ENCODE measurements around the gene LRRC8A. TPM values are rescaled to one million over a fixed set of nuclear protein-coding genes. Genes with fewer than 3 reads are reported as not detected.

The LRRC8A gene
- total and polyA plus RNA-seq, 2 of the 13 experiments (the other 11 are each of a cell fraction or from before 2014, with no cell fraction given), result 16.1 to 40.6 TPM

DNA sequence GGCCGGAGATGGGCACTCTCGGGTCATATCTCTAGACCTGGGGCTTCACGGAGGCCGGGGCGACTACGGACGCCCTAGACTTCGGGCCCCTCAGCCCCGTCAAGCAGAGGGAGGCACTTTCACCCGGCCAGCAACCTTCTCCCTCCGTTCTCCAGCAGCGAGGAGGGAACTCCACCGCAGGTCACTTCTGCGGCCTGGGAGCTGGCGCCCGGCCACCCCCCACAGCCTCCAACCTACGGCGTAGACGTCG is 65.3 kb downstream of the LRRC8A start:
- H3K27ac ChIP-seq (ENCODE audit: extremely low read length, insufficient read depth, low read length), result peak overlapping the region; percentile 80
- ATAC-seq, result peak; percentile 59; the same call in 2 of the 3 replicates
- H3K4me2 ChIP-seq (ENCODE audit: low read depth, low read length), result peak overlapping the region; percentile 97
- ChIA-PET POLR2A (no interaction called here), CTCF (ENCODE audit: low intra/inter-chr PET ratio, low total read pairs) (no interaction called here)
- no peaks in the 10 kb centered on the region for H3K9me3 ChIP-seq (ENCODE audit: low read length)
- 0% methylated on average over 7 of the region's 20 CpGs for WGBS (ENCODE audit: low lambda C conversion rate)
- BruUV-seq (replicated peaks), result no TSS peak
- peaks cover 68% of the 10 kb centered on the region for H3K4me1 ChIP-seq (ENCODE audit: insufficient read depth, low read length)
- H3K4me3 ChIP-seq (replicated peaks in 1 of 3; ENCODE audit: insufficient read depth in 1 of 3, low read depth in 2 of 3, low read length in 3 of 3), result peak overlapping the region; percentile 91 to 100 (median 99)
- FAIRE-seq, result no peak
- peaks cover 27% of the 10 kb centered on the region for H3K79me2 ChIP-seq (ENCODE audit: insufficient read depth, low read length)
- H3K9ac ChIP-seq (ENCODE audit: insufficient read depth, low read depth, low read length), result peak overlapping the region; percentile 96
- no peak overlapping the region for H2AFZ ChIP-seq (ENCODE audit: low read length)
- no peaks in the 10 kb centered on the region; a peak in 1 of 5 replicates for H3K27me3 ChIP-seq (ENCODE audit: control insufficient read depth in 1 of 2, insufficient read depth in 2 of 2, low read length in 2 of 2)
- intact Hi-C loops (cut with micrococcal nuclease; ENCODE audit: unreplicated experiment), result no loop called here
- in situ Hi-C loops (cut with HindIII; ENCODE audit: extremely low pct_ligation_motif_present, low pct_unique_long_range_greater_than_20kb), result no loop called here
- DNase-seq (ENCODE audit: low spot score), result no peak
- peaks cover 1 to 2% of the 10 kb centered on the region in 2 experiments; a peak in 3 of 5 replicates for H3K36me3 ChIP-seq (replicated peaks in 1 of 2; ENCODE audit: control insufficient read depth in 1 of 2, insufficient read depth in 2 of 2, low read length in 2 of 2)
- no peaks in the 10 kb centered on the region for H4K20me1 ChIP-seq (ENCODE audit: insufficient read depth, low read length)
- TF ChIP-seq SP2 (CRISPR knock-in tag; IDR thresholded peaks at IDR 0.05), result peak; percentile 49; the same call in 1 of the 2 replicates
- no peak for TF ChIP-seq ZNF660 (CRISPR knock-in tag; IDR thresholded peaks at IDR 0.05; ENCODE audit: borderline replicate concordance, low read depth)
- no peak for TF ChIP-seq HMGA1 (CRISPR knock-in tag; conservative IDR thresholded peaks at IDR 0.05)
- no peak for TF ChIP-seq TEAD3 (CRISPR knock-in tag; optimal IDR thresholded peaks at IDR 0.05; ENCODE audit: borderline replicate concordance)
- peak; percentile 49; the same call in 1 of the 2 replicates for TF ChIP-seq ZNF362 (CRISPR knock-in tag; IDR thresholded peaks at IDR 0.05; ENCODE audit: borderline replicate concordance)
- 0 out of 2 replicates have a peak, but pooled peaks have one; percentile 30 for TF ChIP-seq HIVEP1 (CRISPR knock-in tag; IDR thresholded peaks at IDR 0.05)
- TF ChIP-seq TFDP1 (CRISPR knock-in tag; IDR thresholded peaks at IDR 0.05; ENCODE audit: borderline replicate concordance), result no peak
- TF ChIP-seq CSRNP1 (CRISPR knock-in tag; IDR thresholded peaks at IDR 0.05), result 0 out of 2 replicates have a peak, but pooled peaks have one; percentile 20
- TF ChIP-seq ZSCAN20 (CRISPR knock-in tag; IDR thresholded peaks at IDR 0.05; ENCODE audit: borderline replicate concordance), result no peak
- TF ChIP-seq JARID2 (CRISPR knock-in tag; IDR thresholded peaks at IDR 0.05; ENCODE audit: insufficient replicate concordance), result peak; percentile 21
- 0 out of 2 replicates have a peak, but pooled peaks have one; percentile 68 for TF ChIP-seq ZNF572 (CRISPR knock-in tag; IDR thresholded peaks at IDR 0.05)
- TF ChIP-seq ZNF552 (CRISPR knock-in tag; IDR thresholded peaks at IDR 0.05; ENCODE audit: borderline replicate concordance), result no peak
- TF ChIP-seq AGO1 (IDR thresholded peaks at IDR 0.05; ENCODE audit: low read depth, low read length, poor library complexity, severe bottlenecking), result no peak
- TF ChIP-seq ATF1 (CRISPR knock-in tag; IDR thresholded peaks at IDR 0.05), result no peak
- no peak for TF ChIP-seq ZNF550 (CRISPR knock-in tag; IDR thresholded peaks at IDR 0.05; ENCODE audit: borderline replicate concordance)
- no peak for TF ChIP-seq ZNF792 (CRISPR knock-in tag; IDR thresholded peaks at IDR 0.05)
- TF ChIP-seq ZNF766 (CRISPR knock-in tag; IDR thresholded peaks at IDR 0.05; ENCODE audit: borderline replicate concordance), result no peak; the same call in 1 of the 2 replicates
- TF ChIP-seq ELF1 (CRISPR knock-in tag; IDR thresholded peaks at IDR 0.05), result no peak
- no peak for TF ChIP-seq EED (CRISPR knock-in tag; IDR thresholded peaks at IDR 0.05)
- no peak for TF ChIP-seq ZNF205 (CRISPR knock-in tag; IDR thresholded peaks at IDR 0.05)
- TF ChIP-seq NCOR1 (IDR thresholded peaks at IDR 0.05; ENCODE audit: borderline replicate concordance, low read length), result no peak
- no peak for TF ChIP-seq ZNF546 (CRISPR knock-in tag; conservative IDR thresholded peaks at IDR 0.05)
- TF ChIP-seq RELA (CRISPR knock-in tag; IDR thresholded peaks at IDR 0.05), result no peak
- no peak for TF ChIP-seq MXI1 (IDR thresholded peaks at IDR 0.05; ENCODE audit: borderline replicate concordance, low read depth, low read length)
- no peak for TF ChIP-seq IKZF1 (IDR thresholded peaks at IDR 0.05)
